ENCODE measurements around the gene HIF1AN. TPM values are rescaled to one million over a fixed set of nuclear protein-coding genes. Genes with fewer than 3 reads are reported as not detected.
A peak's percentile ranks its signal among the peaks of the same experiment; 100 is the strongest.

The HIF1AN gene
- total and polyA plus RNA-seq, 10 donors, result 3.0 to 48.2 (median 25.3) TPM

DNA sequence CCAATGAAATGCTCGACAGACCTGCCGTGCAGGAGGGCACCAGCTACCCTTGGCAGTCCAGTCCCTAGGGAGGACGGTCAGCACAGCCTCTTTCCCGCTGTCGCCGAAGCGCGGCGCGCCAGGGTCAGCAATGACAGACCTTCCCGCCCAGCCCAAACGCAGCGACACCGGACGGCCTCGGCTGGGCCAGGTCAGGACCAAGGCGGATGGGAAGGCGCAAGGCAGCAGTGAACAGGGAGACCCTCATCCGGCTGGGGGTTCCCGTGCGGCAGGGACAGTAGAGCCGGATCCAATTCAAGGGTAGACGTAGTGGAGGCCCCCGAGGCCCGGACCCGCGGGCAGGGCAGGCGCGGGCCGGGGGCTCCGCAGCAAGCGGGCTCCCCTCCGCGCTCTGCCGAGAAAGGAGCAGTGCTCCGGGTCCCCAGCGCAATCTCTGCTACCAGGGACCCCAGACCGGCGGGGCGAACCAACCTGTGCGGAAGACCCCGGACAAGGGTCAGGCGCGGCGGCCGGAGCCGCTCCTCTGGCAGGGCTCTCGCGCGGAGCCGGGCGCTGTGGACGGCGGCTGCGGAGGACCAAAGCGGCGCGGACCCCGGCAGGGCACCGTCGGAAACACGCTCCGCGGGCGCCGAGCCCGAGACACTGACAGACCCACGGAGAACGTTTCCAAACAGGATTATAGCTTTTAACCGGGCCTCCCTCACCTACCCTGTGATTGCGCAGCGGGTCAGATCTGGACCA lies 16.3 kb upstream of the HIF1AN start, which contains the start of gene SEC31B:
SEC31B (minus strand) TSS at position 551 of the 741 bp plus-strand sequence. CDS start 2,909 bp downstream, outside the sequence.
- Histone ChIP-seq H3K9me3 (no peaks in the 10 kb centered on the region), H3K4me3 (peak within 1 kb of the TSS in 7 of 8 donors; percentile 19 to 65 (median 34)), H3K4me1 (peaks cover 0 to 19% (median 16%) of the 10 kb centered on the region in 6 donors), H3K27ac (peak within 1 kb of the TSS in 1 of 8 donors; percentile 17), H3K27me3 (replicated peaks in 1 of 7) (peaks cover 0 to 12% (median 4%) of the 10 kb centered on the region in 7 donors), H3K36me3 (peaks cover 0 to 51% (median 22%) of the 10 kb centered on the region in 6 donors)
- DNase-seq, result peak; percentile 82
- intact Hi-C loops (cut with DNase I; ENCODE audit: low total_unique reads), result loop anchor here (5.0 kb wide), 1 partner anchor 82 kb away; no protein-coding TSS in a partner anchor
- 20 to 40% (median 24%) methylated on average over 48 to 72 of the region's 72 CpGs for WGBS, 5 donors
- TF ChIP-seq POLR2A (IDR thresholded peaks at IDR 0.05) (no peak), POLR2AphosphoS5 (IDR thresholded peaks at IDR 0.05) (peak in 2 of 3 donors; percentile 47 to 73)

GRCh38 chr10:100520811-100521210 lies 14.9 kb upstream of the HIF1AN start:
- DNase-seq, result no peak
- intact Hi-C loops (cut with DNase I; ENCODE audit: low total_unique reads), result no loop called here
- WGBS, 5 donors, result 78 to 93% (median 85%) methylated on average over 3 of the region's 3 CpGs
- no peak overlapping the region for H3K27ac ChIP-seq
- TF ChIP-seq, protein P1, sequence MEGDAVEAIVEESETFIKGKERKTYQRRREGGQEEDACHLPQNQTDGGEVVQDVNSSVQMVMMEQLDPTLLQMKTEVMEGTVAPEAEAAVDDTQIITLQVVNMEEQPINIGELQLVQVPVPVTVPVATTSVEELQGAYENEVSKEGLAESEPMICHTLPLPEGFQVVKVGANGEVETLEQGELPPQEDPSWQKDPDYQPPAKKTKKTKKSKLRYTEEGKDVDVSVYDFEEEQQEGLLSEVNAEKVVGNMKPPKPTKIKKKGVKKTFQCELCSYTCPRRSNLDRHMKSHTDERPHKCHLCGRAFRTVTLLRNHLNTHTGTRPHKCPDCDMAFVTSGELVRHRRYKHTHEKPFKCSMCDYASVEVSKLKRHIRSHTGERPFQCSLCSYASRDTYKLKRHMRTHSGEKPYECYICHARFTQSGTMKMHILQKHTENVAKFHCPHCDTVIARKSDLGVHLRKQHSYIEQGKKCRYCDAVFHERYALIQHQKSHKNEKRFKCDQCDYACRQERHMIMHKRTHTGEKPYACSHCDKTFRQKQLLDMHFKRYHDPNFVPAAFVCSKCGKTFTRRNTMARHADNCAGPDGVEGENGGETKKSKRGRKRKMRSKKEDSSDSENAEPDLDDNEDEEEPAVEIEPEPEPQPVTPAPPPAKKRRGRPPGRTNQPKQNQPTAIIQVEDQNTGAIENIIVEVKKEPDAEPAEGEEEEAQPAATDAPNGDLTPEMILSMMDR (IDR thresholded peaks at IDR 0.05 in 8 of 11, conservative IDR thresholded peaks at IDR 0.05 in 3 of 11), result no peak
- TF ChIP-seq POLR2A (IDR thresholded peaks at IDR 0.05), result no peak
- no peak for TF ChIP-seq POLR2AphosphoS5 (IDR thresholded peaks at IDR 0.05)
- peaks cover 0 to 12% (median 4%) of the 10 kb centered on the region in 7 donors for H3K27me3 ChIP-seq (replicated peaks in 1 of 7)
- no peak overlapping the region for H3K4me3 ChIP-seq
- peaks cover 0 to 54% (median 31%) of the 10 kb centered on the region in 6 donors for H3K36me3 ChIP-seq
- H3K9me3 ChIP-seq, result no peaks in the 10 kb centered on the region
- peaks cover 0 to 20% (median 16%) of the 10 kb centered on the region in 6 donors for H3K4me1 ChIP-seq

- TF ChIP-seq, protein P1 (IDR thresholded peaks at IDR 0.05 in 8 of 11, conservative IDR thresholded peaks at IDR 0.05 in 3 of 11), result no peak
- no peak for TF ChIP-seq POLR2A (IDR thresholded peaks at IDR 0.05)
- TF ChIP-seq POLR2AphosphoS5 (IDR thresholded peaks at IDR 0.05), result no peak
- no peak for DNase-seq
- H3K36me3 ChIP-seq, result peaks cover 0 to 63% (median 44%) of the 10 kb centered on the region in 6 donors
- H3K27me3 ChIP-seq (replicated peaks in 1 of 7), result peaks cover 0 to 12% (median 4%) of the 10 kb centered on the region in 7 donors
- no peaks in the 10 kb centered on the region for H3K9me3 ChIP-seq
- no peak overlapping the region for H3K4me3 ChIP-seq
- intact Hi-C loops (cut with DNase I; ENCODE audit: low total_unique reads), result no loop called here
- WGBS, 5 donors, result 83 to 93% (median 90%) methylated on average over 5 of the region's 5 CpGs
- no peak overlapping the region for H3K27ac ChIP-seq
- peaks cover 0 to 34% (median 19%) of the 10 kb centered on the region in 6 donors for H3K4me1 ChIP-seq
Observed at GRCh38 chr10:100522107-100522801, 13.5 kb upstream of the HIF1AN start.

DNA sequence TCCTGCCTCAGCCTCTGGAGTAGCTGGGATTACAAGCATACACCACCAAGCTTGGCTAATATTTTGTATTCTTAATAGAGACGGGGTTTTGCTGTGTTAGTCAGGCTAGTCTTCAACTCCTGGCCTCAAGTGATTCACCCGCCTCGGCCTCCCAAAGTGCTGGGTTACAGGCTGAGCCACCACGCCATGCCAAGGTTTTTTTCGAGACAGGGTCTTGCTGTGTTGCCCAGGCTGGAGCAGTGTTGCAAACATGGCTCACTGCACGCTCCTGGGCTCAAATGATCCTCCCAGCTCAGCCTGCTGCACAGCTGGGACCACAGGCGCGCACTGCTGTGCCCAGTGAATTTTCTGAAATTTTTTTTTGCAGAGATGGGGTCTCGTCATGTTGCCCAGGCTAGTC lies 12.8 kb upstream of the HIF1AN start:
- H3K36me3 ChIP-seq, result peaks cover 0 to 65% (median 45%) of the 10 kb centered on the region in 6 donors
- H3K27ac ChIP-seq, result no peak overlapping the region
- peaks cover 0 to 12% (median 4%) of the 10 kb centered on the region in 7 donors for H3K27me3 ChIP-seq (replicated peaks in 1 of 7)
- 95 to 99% (median 97%) methylated on average over 9 of the region's 9 CpGs for WGBS, 5 donors
- H3K4me3 ChIP-seq, result no peak overlapping the region
- TF ChIP-seq POLR2AphosphoS5 (IDR thresholded peaks at IDR 0.05), result no peak
- no peak for TF ChIP-seq POLR2A (IDR thresholded peaks at IDR 0.05)
- TF ChIP-seq, protein P1 (IDR thresholded peaks at IDR 0.05 in 8 of 11, conservative IDR thresholded peaks at IDR 0.05 in 3 of 11), result no peak
- DNase-seq, result no peak
- intact Hi-C loops (cut with DNase I; ENCODE audit: low total_unique reads), result no loop called here
- no peaks in the 10 kb centered on the region for H3K9me3 ChIP-seq
- H3K4me1 ChIP-seq, result peaks cover 4 to 41% (median 26%) of the 10 kb centered on the region in 6 donors
